ENCODE data around the gene SELENON. TPM values are rescaled to one million over a fixed set of nuclear protein-coding genes. Genes with fewer than 3 reads are reported as not detected.

Gene SELENON
- total RNA-seq, 1 experiment from 2014 or later = 57.2 TPM

GRCh38 chr1:25854554-25854953 lies 54.6 kb downstream of the SELENON start:
- H3K36me3 ChIP-seq (ENCODE audit: control insufficient read depth, insufficient read depth, low read length) = no peaks in the 10 kb centered on the region; the same call in 1 of the 2 replicates
- no peak overlapping the region for H3K27ac ChIP-seq (ENCODE audit: low read length)
- no peak overlapping the region for H3K4me3 ChIP-seq (ENCODE audit: low read depth in 2 of 2, low read length in 2 of 2)
- H3K4me1 ChIP-seq (ENCODE audit: control insufficient read depth, insufficient read depth, low read length) = peaks cover 5% of the 10 kb centered on the region; the same call in 1 of the 2 replicates
- in situ Hi-C loops (cut with HindIII; ENCODE audit: low pct_unique_long_range_greater_than_20kb, low sequenced_read_pairs) (no loop called here), intact Hi-C loops (cut with micrococcal nuclease; ENCODE audit: unreplicated experiment) (no loop called here)
- no peak for DNase-seq (ENCODE audit: low read depth, low spot score)
- no peaks in the 10 kb centered on the region for H3K9me3 ChIP-seq (ENCODE audit: control insufficient read depth, insufficient read depth, low read depth, low read length)
- ChIA-PET POLR2A (no interaction called here), CTCF (interaction anchor here (0.6 kb wide), 1 partner anchor 16 kb away, joined by 4 read pairs; no protein-coding TSS in a partner anchor)
- no peaks in the 10 kb centered on the region for H3K27me3 ChIP-seq (ENCODE audit: control insufficient read depth, insufficient read depth, low read length)
- TF ChIP-seq REST (IDR thresholded peaks at IDR 0.05; ENCODE audit: insufficient read depth in 1 of 2, low read depth in 2 of 2, low read length in 1 of 2) = no peak
- ATAC-seq = no peak
- no TSS peak for BruUV-seq (replicated peaks)

GRCh38 chr1:25856856-25857255 lies 56.9 kb downstream of the SELENON start:
- DNase-seq (ENCODE audit: low read depth, low spot score) (no peak), ATAC-seq (no peak)
- intact Hi-C loops (cut with micrococcal nuclease; ENCODE audit: unreplicated experiment) = no loop called here
- no peak overlapping the region for H3K4me3 ChIP-seq (ENCODE audit: low read depth in 2 of 2, low read length in 2 of 2)
- no peak overlapping the region for H3K27ac ChIP-seq (ENCODE audit: low read length)
- no peaks in the 10 kb centered on the region; the same call in 1 of the 2 replicates for H3K36me3 ChIP-seq (ENCODE audit: control insufficient read depth, insufficient read depth, low read length)
- ChIA-PET CTCF (interaction anchor here (0.7 kb wide), 1 partner anchor 286 kb away, joined by 4 read pairs; no protein-coding TSS in a partner anchor), POLR2A (interaction anchor here (0.6 kb wide), 1 partner anchor 9 kb away, joined by 3 read pairs; no protein-coding TSS in a partner anchor)
- no peaks in the 10 kb centered on the region for H3K9me3 ChIP-seq (ENCODE audit: control insufficient read depth, insufficient read depth, low read depth, low read length)
- TF ChIP-seq POLR2AphosphoS5 (IDR thresholded peaks at IDR 0.05; ENCODE audit: low read depth, low read length) (no peak), TCF7L2 (IDR thresholded peaks at IDR 0.05; ENCODE audit: low read depth, low read length) (no peak), SIN3A (IDR thresholded peaks at IDR 0.05; ENCODE audit: borderline replicate concordance, insufficient read depth, low read depth, low read length) (no peak), REST (IDR thresholded peaks at IDR 0.05; ENCODE audit: insufficient read depth in 1 of 2, low read depth in 2 of 2, low read length in 1 of 2) (no peak), CTCF (IDR thresholded peaks at IDR 0.05) (no peak)
- in situ Hi-C loops (cut with HindIII; ENCODE audit: low pct_unique_long_range_greater_than_20kb, low sequenced_read_pairs) = no loop called here
- H3K4me1 ChIP-seq (ENCODE audit: control insufficient read depth, insufficient read depth, low read length) = peaks cover 10% of the 10 kb centered on the region; the same call in 1 of the 2 replicates
- TSS peak; percentile 68 for BruUV-seq (replicated peaks)
- H3K27me3 ChIP-seq (ENCODE audit: control insufficient read depth, insufficient read depth, low read length) = no peaks in the 10 kb centered on the region
